OCI-LY3 (cell line): ENCODE data around the gene SLC27A4.

Experiments used
- CTCF ChIP-seq: fragments of 200-600, 300-600 bp; sonication (generic); IDR thresholded peaks from 2 replicates; pipeline ENCODE4 v1.5.1; 2014; ENCODE audit warnings: antibody characterized with exemption, low read length, low read depth
- EZH2phosphoT487 ChIP-seq: fragments of 200-600 bp; shearing (Covaris generic); IDR thresholded peaks from 2 replicates; pipeline ENCODE4 v1.6.1; 2018; ENCODE audit warnings: antibody characterized with exemption, mixed run types, low read depth

GRCh38 chr9:128358861-128359260 is 18.5 kb downstream of the SLC27A4 start:
- no peak for TF ChIP-seq CTCF
- no peak for TF ChIP-seq EZH2phosphoT487
